GM18517 (cell line): ENCODE measurements around the gene RRAS2.

Experiments
- ATAC-seq: cut with Tn5 transposase; IDR thresholded peaks from one replicate; pipeline ENCODE4 v1.9.1; 2021; ENCODE audit warnings: mild to moderate bottlenecking, moderate library complexity; ENCODE audit not compliant: unreplicated experiment

RRAS2 gene

GRCh38 chr11:14340721-14341120, 18.3 kb downstream of the RRAS2 start:
- no peak for ATAC-seq

GRCh38 chr11:14339356-14339755, 19.6 kb downstream of the RRAS2 start:
- ATAC-seq: no peak

GRCh38 chr11:14336507-14337503, 22.2 kb downstream of the RRAS2 start:
- no peak for ATAC-seq

GRCh38 chr11:14335712-14336111, 23.3 kb downstream of the RRAS2 start:
- ATAC-seq: no peak

- ATAC-seq: peak; percentile 39
Observed at GRCh38 chr11:14334893-14335292, 24.1 kb downstream of the RRAS2 start.

GRCh38 chr11:14334192-14334591, 24.8 kb downstream of the RRAS2 start:
- no peak for ATAC-seq

- peak; percentile 60 for ATAC-seq
Observed at GRCh38 chr11:14331476-14332136, 27.4 kb downstream of the RRAS2 start.

GRCh38 chr11:14330881-14331280, 28.1 kb downstream of the RRAS2 start:
- ATAC-seq: no peak

- no peak for ATAC-seq
Observed at GRCh38 chr11:14329702-14330101, 29.3 kb downstream of the RRAS2 start.

- ATAC-seq: no peak
Observed at GRCh38 chr11:14327116-14327515, 31.9 kb downstream of the RRAS2 start.

- ATAC-seq: no peak
Observed at GRCh38 chr11:14323118-14323676, 35.8 kb downstream of the RRAS2 start.

GRCh38 chr11:14322510-14322909, 36.5 kb downstream of the RRAS2 start:
- no peak for ATAC-seq

- ATAC-seq: peak; percentile 44
Observed at GRCh38 chr11:14320020-14320419, 39.0 kb downstream of the RRAS2 start.

GRCh38 chr11:14318581-14318981, 40.4 kb downstream of the RRAS2 start:
- no peak for ATAC-seq

GRCh38 chr11:14317659-14318325, 41.2 kb downstream of the RRAS2 start:
- ATAC-seq: no peak

GRCh38 chr11:14315130-14315529, 43.9 kb downstream of the RRAS2 start:
- ATAC-seq: peak; percentile 31

GRCh38 chr11:14314127-14314526, 44.9 kb downstream of the RRAS2 start:
- no peak for ATAC-seq

- no peak for ATAC-seq
Observed at GRCh38 chr11:14312736-14313438, 46.1 kb downstream of the RRAS2 start.

GRCh38 chr11:14310679-14311078, 48.3 kb downstream of the RRAS2 start:
- no peak for ATAC-seq

- ATAC-seq: no peak
Observed at GRCh38 chr11:14309425-14310192, 49.4 kb downstream of the RRAS2 start.
